Brain microvascular endothelial cell (primary cell): ENCODE results near the gene THBS1.

ENCODE experiments used
- DNase-seq: peaks from one replicate; pipeline ENCODE4 v3.0.0-alpha.2; 2020
- H3K27ac ChIP-seq: fragments of 250-450 bp; sonication (Bioruptor Pico); 2 replicates; pipeline ENCODE4 v1.5.1; 2020; ENCODE audit warnings: mild to moderate bottlenecking, moderate library complexity
- H3K27me3 ChIP-seq: fragments of 250-450 bp; sonication (Bioruptor Pico); replicated peaks from 2 replicates; pipeline ENCODE4 v1.5.1; 2020; ENCODE audit warnings: mild to moderate bottlenecking
- H3K36me3 ChIP-seq: fragments of 250-450 bp; sonication (Bioruptor Pico); replicated peaks from 2 replicates; pipeline ENCODE4 v1.5.1; 2020; ENCODE audit warnings: mild to moderate bottlenecking
- H3K4me3 ChIP-seq: 2 replicates; pipeline ENCODE4 v1.5.1; 2011; ENCODE audit warnings: low read depth, mild to moderate bottlenecking, control low read depth, low read length, moderate library complexity
- in situ Hi-C: cut with HindIII; loops from 2 replicates; pipeline ENCODE4 v1.10.0; 2017; ENCODE audit warnings: low sequenced_read_pairs, low pct_ligation_motif_present
- TF ChIP-seq, protein P1 (sequence below): IDR thresholded peaks from 2 replicates; pipeline ENCODE4 v1.5.1; 2011; ENCODE audit warnings: low read depth, mild to moderate bottlenecking, moderate library complexity, low read length, control low read depth, inconsistent platforms; ENCODE audit errors: missing control alignments

THBS1 gene

DNA sequence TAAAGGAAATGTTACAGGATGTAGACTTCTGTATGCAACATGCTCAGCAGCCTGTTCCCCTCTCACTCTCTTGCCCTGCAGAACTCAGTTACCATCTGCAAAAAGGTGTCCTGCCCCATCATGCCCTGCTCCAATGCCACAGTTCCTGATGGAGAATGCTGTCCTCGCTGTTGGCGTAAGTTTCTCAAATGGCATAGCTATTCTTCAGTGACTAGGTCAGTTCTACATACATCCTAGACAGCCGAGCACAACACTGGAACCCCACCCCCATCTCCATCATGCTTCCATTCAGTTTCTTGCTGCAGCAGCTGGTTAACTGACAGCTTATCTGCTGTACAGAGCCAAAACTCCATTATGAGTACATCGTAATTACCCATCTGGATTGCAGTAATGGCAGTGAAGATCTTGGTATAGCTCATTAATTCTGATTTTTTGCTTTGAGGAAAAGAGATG, 4.5 kb downstream of the THBS1 start:
- no peak for DNase-seq
- no peak overlapping the region for H3K4me3 ChIP-seq
- H3K36me3 ChIP-seq: peaks cover 81% of the 10 kb centered on the region
- H3K27me3 ChIP-seq: no peaks in the 10 kb centered on the region
- no peak overlapping the region for H3K27ac ChIP-seq
- in situ Hi-C loops: no loop called here
- TF ChIP-seq, protein P1, sequence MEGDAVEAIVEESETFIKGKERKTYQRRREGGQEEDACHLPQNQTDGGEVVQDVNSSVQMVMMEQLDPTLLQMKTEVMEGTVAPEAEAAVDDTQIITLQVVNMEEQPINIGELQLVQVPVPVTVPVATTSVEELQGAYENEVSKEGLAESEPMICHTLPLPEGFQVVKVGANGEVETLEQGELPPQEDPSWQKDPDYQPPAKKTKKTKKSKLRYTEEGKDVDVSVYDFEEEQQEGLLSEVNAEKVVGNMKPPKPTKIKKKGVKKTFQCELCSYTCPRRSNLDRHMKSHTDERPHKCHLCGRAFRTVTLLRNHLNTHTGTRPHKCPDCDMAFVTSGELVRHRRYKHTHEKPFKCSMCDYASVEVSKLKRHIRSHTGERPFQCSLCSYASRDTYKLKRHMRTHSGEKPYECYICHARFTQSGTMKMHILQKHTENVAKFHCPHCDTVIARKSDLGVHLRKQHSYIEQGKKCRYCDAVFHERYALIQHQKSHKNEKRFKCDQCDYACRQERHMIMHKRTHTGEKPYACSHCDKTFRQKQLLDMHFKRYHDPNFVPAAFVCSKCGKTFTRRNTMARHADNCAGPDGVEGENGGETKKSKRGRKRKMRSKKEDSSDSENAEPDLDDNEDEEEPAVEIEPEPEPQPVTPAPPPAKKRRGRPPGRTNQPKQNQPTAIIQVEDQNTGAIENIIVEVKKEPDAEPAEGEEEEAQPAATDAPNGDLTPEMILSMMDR: no peak

DNA sequence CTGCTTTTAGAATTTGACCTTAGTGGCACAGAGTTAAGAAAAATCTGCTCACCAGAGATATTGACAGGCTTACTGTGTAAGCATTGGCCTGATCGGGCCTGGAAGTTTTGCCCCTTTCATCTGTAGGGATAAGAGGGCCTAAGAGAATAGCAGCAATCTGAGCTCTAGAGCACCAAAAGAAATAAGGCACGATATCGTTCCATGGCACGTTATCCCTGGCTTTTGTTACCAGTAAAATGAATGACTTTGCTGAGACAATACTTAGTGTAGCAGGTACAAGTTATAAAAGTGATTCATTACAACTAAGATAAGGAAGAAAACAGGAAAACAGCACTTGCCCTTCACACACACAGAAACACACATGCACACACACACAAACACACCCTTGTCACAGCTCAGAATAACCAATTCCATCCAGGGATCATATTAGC, 5.0 kb downstream of the THBS1 start:
- peaks cover 86% of the 10 kb centered on the region for H3K36me3 ChIP-seq
- no peaks in the 10 kb centered on the region for H3K27me3 ChIP-seq
- TF ChIP-seq, protein P1: no peak
- H3K27ac ChIP-seq: peak overlapping the region; percentile 5
- H3K4me3 ChIP-seq: no peak overlapping the region
- in situ Hi-C loops: no loop called here
- DNase-seq: no peak

DNA sequence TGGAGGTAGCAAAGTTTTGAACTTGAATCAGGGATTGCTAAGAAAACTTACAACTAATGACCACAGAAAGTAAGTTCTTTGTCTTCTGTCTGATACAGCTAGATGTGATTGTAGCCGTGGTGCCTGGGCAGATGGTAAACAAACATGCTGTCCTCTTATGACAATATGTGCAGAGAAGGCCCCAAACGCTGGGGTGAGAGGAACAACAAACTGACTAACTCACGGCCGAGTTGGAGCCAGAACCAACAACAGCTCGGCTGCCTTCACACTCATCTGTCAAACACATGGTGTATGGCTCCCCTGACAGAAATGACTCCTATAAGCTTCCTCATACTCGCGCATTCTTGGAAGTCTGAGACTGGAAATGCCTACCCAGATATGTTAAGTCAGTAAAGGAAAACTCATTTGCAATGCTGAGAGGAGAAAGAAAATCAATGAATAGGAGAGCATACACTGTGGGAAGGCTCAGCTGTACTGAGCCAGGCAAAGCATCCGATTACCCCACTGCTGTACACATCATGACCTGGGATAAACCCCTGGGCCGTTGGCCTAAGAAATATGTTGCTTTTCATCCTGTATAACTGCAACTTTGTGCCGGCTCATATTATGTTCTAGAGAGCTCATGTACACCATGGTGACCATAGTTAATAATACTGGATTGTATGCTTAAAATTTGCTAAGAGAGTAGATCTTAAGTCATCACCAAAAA, 5.7 kb downstream of the THBS1 start:
- in situ Hi-C loops: no loop called here
- Histone ChIP-seq H3K36me3 (peaks cover 92% of the 10 kb centered on the region), H3K27ac (peak overlapping the region; percentile 15), H3K4me3 (no peak overlapping the region), H3K27me3 (no peaks in the 10 kb centered on the region)
- TF ChIP-seq, protein P1: no peak
- peak; percentile 78 for DNase-seq

DNA sequence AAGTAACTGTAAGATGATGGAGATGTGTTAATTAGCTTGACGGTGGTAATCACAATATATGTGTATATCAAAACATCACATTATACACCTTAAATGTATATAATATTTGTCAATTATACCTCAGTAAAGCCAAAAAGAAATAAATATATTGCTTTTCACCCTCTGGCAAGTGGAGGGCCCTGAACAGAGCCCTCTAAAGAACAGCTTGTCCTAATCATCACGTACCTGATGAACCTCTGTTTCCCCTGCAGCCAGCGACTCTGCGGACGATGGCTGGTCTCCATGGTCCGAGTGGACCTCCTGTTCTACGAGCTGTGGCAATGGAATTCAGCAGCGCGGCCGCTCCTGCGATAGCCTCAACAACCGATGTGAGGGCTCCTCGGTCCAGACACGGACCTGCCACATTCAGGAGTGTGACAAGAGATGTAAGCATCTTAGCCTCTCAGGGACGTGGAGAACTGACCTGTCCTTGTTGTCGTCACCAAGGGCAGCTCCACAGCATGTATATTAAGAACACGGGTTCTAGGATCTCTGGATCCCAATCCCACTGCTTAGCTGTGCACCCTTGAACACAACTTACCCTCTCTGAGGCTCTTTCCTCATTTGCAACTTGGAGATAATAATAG, 6.3 kb downstream of the THBS1 start:
- DNase-seq: no peak
- Histone ChIP-seq H3K27ac (no peak overlapping the region), H3K27me3 (no peaks in the 10 kb centered on the region), H3K36me3 (peaks cover 96% of the 10 kb centered on the region), H3K4me3 (no peak overlapping the region)
- in situ Hi-C loops: no loop called here
- TF ChIP-seq, protein P1: no peak

DNA sequence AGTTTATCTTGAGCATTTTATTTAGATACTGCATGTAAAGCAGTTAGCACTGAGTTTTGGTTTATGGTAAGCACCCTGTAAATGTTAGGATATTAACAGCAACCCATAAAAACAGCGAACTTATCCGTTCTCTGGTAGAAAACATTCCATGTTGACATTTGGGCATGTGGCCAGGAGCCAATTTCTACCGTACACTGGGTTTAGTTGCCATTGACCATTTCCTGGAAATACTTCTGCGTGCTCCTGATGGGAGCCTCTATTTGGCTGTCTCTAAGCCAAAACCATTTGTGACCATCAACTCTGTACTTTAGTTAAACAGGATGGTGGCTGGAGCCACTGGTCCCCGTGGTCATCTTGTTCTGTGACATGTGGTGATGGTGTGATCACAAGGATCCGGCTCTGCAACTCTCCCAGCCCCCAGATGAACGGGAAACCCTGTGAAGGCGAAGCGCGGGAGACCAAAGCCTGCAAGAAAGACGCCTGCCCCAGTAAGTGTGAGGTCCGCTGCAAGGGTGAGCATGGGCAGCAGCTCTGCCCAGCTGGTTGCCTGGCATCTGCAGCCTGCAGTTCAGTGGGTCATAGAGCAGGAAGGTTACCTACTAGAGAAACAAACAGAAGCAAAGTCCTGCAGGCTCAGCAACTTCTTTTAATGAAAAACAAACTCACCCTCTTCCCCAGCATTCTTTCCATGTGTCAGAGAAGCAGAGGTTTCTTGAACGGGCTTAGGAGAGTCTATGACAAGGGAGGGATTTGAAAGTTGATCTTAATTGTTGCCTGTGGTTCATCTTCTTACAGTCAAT, 7.1 kb downstream of the THBS1 start:
- no peak overlapping the region for H3K4me3 ChIP-seq

More for the DNA sequence above, 7.1 kb downstream of the THBS1 start:
- Histone ChIP-seq H3K27me3 (no peaks in the 10 kb centered on the region), H3K27ac (no peak overlapping the region), H3K36me3 (peaks cover 96% of the 10 kb centered on the region)
- in situ Hi-C loops: no loop called here
- no peak for DNase-seq
- TF ChIP-seq, protein P1: no peak
